Measurements from ENCODE around the gene ECI1.

Gene ECI1, protein sequence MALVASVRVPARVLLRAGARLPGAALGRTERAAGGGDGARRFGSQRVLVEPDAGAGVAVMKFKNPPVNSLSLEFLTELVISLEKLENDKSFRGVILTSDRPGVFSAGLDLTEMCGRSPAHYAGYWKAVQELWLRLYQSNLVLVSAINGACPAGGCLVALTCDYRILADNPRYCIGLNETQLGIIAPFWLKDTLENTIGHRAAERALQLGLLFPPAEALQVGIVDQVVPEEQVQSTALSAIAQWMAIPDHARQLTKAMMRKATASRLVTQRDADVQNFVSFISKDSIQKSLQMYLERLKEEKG

GRCh38 chr16:2251296-2252111, at the start of gene ECI1:
Gene ECI1 (minus strand): TSS chr16:2251587. CDS start chr16:2251566, 21 bp downstream.
- peak; percentile 81 for DNase-seq

DNA sequence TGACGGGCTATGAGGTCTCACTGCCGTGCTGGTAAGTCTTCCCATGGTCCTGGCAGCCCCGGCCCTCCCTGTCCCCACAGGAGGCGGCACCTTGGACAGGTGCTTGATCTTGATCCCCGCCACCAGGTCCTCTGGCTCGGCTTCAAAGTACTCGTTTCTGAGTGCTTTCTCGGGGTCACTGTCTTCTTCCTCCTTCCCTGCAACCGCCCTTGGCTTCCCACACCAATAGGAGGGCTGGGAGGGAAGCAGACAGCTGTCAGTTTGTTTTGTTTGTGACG, 48.5 kb upstream of the ECI1 start:
- no peak for DNase-seq

GRCh38 chr16:2299121-2299914, 47.9 kb upstream of the ECI1 start:
- DNase-seq = no peak

- no peak for DNase-seq
These were observed 47.2 kb upstream of the ECI1 start for GRCh38 chr16:2298621-2299020.

- no peak for DNase-seq
These were observed 46.1 kb upstream of the ECI1 start for GRCh38 chr16:2297506-2297860.

DNA sequence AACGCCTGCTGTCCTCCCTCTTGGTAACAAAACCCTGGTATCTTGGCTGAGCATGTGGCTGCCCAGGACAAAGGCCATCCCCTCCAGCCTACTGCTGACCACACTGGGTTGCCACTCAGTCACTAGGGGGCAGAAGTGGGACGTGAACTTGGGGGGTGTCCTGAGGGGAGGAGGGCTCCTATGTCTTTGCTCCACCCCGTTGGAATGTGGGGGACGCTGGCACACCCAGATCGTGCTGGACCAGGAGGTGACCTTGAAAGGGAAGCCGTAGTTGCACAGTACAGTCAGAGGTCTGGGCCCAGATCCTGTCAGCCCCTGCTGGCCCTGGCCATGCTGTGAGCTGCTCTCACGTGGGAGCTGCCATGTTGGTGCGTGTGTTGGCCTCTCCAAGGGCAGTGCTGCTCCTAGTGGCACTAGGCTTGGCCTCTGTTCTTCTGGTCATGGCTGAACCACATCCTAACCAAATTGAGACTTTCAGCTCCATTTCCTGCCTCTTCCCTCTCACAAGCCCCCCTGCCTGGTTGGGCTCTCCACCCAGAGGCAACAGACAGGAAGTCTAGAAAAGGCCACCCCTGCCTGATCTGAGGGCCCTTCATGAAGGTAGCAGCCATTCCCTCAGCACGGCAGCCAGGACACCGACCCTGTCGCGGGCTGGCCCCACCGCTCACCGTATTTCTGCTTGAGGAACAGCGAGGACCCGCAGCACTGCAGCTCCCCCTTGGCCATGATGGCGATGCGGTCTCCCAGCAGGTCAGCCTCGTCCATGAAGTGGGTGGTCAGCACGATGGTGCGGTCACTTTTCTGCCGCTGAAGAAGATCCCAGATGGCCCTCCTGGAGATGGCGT, 45.5 kb upstream of the ECI1 start:
- no peak for DNase-seq

GRCh38 chr16:2295056-2295798, 43.8 kb upstream of the ECI1 start:
- DNase-seq = no peak

DNA sequence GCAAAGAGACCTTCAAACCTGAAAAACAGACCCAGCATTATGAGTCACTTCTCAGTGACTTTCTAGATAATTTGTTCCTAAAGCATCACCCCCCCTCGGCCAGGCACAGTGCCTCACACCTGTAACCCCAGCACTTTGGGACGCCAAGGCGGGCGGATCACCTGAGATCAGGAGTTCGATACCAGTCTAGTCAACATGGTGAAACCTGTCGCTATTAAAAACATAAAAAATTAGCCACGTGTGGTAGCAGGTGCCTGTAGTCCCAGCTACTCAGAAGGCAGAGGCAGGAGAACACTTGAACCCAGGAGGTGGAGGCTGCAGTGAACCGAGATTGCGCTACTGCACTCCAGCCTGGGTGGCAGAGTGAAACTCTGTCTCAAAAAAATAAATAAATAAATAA, 40.8 kb upstream of the ECI1 start:
- DNase-seq = no peak

DNA sequence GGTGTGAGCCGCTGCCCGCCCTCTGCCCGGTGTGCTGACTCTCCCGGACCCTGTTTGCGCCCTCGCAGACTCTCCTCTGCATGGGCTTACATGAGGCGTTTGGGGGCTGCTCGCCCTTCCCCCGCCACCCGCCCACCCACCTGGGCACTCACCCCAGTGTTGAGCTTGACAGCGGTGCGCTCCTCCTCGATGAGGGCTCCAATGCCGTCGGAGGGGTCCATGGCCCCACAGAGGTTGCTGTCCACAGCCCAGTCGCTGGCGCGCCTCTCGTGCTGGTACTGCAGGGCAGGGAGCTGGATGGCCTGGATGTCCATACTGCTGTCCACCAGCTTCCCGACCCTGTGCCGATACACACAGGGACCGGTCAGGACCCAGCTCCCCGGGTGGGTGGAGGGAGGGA, 37.9 kb upstream of the ECI1 start:
- no peak for DNase-seq

DNA sequence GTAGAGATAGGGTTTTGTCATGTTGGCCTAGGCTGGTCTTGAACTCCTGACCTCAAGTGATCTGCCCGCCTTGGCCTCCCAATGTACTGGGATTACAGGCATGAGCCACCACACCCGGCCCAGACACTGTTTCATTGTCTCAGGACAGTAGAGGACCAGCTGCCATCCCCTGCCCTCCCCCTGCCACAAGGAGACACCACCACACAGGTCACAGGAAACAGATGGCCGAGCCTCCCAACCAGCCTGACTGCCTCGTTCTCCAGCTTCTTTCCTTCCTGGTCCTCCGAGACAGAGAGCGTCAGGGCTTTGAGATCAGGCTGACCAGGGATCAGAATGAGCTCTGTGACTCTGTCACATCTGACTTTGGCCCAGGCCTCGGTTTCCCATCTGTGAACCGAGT, 37.3 kb upstream of the ECI1 start:
- peak; percentile 4 for DNase-seq

DNA sequence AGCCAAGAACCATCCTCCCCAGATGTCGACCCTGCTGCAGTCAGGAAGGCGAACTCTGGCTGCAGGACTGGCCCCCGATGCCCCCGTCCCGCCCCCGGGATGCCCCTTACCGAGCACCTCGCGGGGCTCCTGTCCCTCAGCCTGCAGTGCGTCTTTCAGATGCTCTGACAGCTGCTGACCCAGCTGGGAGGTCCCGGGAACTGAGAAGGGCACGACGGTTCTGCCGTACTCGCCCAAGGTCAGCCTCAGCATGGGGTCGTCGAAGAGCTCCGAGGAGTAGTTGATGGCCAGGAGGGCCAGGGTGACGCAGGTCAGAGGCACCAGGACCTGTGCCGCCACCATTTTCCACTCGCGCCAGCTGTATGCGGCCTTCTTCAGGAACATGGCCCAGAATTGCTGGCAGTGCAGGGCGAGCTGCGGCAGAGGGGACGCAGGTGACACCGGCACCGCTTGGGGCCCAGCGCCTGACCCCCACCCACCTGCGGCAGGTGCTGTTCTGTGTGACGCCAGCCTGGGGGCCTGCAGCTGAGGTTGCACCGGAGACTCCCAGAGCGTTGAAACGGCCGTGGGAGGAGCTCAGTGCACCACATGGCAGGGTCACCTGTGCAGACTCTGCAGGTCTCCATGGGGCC, 36.6 kb upstream of the ECI1 start:
- no peak for DNase-seq

GRCh38 chr16:2286550-2286949, 35.2 kb upstream of the ECI1 start:
- no peak for DNase-seq

- no peak for DNase-seq
These were observed 34.4 kb upstream of the ECI1 start for GRCh38 chr16:2285731-2286191.

DNA sequence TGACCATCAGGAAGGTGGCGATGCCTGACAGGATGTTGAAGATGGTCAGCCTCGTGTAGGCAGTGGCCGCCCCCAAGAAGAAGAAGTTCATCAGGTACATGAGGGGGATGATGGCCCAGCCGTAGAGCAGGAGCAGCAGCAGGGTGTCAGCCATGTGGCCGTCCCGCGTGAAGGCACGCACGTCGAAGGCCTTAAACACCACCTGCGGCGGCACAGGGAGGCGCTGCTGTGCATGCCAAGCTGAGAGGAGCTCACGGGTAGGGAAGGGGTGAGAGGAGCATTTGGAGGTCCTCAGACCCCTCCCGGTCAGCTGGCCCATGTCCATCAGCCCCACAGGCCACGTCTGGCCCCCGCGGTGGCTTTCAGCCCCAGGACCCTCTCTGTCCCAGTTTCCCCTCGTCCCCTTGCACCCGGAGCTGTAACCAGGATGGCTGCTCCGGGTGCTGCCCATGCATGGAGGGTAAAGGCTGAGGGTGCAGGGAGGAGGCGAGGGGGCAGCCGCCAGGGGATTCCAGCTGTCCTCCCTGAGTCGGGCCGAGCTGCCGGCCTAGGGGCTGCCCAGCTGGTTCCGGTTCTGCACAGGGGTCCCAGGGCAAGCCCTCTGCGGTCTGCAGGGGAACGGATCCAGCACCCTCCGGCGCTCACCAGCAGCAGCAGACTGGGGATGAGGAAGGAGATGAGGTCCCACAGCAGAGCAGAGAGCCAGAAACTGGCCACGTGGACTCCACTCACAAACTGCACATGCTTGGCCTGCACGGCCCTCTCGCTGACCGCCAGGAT, 33.6 kb upstream of the ECI1 start:
- no peak for DNase-seq

- no peak for DNase-seq
These were observed 32.8 kb upstream of the ECI1 start for GRCh38 chr16:2284001-2284770.

DNA sequence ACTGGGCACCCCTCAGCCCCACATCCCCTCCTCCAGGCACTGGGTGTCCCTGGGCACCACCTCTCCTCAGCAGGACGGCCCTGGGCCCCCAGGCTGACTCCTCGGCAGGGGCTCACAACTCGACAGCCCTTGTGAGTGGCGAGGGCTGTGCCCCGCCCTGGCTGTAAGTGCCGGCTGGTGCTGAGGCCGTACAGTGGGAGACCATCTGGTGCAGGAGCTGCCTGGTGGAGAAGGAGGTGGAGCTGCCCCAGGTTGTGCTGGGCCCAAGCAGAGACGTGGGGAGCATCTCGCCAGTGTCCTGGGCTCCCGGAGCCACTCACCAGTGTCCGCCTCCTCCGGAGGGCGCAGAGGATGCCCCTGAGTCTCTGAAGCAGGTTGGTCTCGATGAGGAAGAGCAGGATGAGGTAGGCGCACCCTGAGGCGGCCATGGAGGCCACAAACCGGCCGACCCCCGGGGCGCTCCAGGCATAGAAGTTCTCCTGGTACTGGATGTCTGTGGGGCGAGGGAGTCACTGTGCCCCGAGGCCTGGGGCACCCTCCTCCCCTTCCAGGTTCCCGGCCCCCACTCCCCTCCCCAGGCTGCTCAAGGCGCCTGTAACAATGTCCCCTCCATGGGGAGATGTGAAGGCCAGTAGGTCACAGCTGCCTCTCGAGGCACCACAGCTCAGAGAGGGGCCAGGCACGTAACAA, 31.6 kb upstream of the ECI1 start:
- DNase-seq = peak; percentile 40

DNA sequence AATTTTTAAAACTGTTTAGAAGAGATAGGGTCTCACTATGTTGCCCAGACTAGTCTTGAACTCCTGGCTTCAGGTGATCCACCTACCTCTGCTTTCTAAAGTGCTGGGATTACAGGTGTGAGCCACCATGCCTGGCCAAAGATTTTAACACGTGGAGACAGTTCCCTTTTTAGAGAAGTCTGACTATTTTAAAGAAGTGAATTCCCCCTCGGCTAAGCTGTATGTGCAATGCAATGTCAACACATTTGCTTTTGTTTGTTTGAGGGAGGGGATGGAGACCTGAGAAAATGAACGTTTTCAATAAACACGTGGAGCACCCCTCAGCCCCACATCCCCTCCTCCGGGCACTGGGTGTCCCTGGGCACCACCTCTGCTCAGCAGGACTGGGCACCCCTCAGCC, 30.9 kb upstream of the ECI1 start:
- DNase-seq = no peak

DNA sequence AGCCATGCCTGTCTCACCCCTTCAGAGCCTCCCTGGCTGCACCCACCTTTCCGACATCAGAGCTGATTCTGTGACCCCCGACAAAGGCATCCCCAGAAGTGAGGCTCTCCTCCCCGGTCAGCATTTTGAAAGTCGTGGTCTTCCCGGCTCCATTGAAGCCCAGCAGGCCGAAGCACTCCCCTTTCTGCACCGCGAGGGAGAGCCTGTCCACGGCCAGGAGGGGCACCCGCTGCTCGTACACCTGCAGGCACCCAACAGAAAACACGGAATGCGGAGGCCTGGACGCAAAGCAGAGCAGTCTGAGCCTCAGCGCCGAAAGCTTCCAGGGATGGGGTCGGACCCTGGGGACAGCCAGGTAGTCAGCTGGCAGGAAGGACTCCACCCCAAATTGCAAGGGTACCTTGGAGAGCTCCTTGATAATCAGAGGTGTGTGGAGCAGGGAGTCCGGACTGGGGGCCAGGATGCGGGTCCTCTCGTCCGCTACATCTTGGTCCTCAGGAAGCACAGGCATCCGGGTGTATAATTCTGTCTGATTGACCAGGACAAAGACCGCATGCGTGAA, 29.7 kb upstream of the ECI1 start:
- no peak for DNase-seq

- no peak for DNase-seq
These were observed 29.1 kb upstream of the ECI1 start for GRCh38 chr16:2280461-2280860.

All from DMS 273 treated with DMSO at 0.1 percent for 48 hours (cell line).